ENCODE data around the gene SIRT2.

Gene SIRT2

GRCh38 chr19:38939957-38940356 lies 40.5 kb upstream of the SIRT2 start:
- Histone ChIP-seq H3K4me3 (ENCODE audit: insufficient read depth, low read length, poor library complexity, severe bottlenecking) (no peak overlapping the region), H2AFZ (ENCODE audit: low read depth, low read length, severe bottlenecking) (no peak overlapping the region), H3K9ac (ENCODE audit: low read length) (no peak overlapping the region), H3K79me2 (ENCODE audit: insufficient read depth, low read length) (no peaks in the 10 kb centered on the region), H3K36me3 (ENCODE audit: low read length) (peaks cover under 1% of the 10 kb centered on the region; the same call in 1 of the 2 replicates), H3F3A (ENCODE audit: insufficient read depth) (no peaks in the 10 kb centered on the region), H3K9me2 (replicated peaks; ENCODE audit: insufficient read depth, low read length) (no peaks in the 10 kb centered on the region), H3K9me3 (ENCODE audit: insufficient read depth, low read length) (peaks cover under 1% of the 10 kb centered on the region; the same call in 1 of the 2 replicates), H3K27ac (ENCODE audit: low read depth, low read length) (no peak overlapping the region), H3K4me2 (ENCODE audit: low read depth, low read length, poor library complexity, severe bottlenecking) (no peak overlapping the region), H3K27me3 (ENCODE audit: low read length) (no peaks in the 10 kb centered on the region), H4K20me1 (ENCODE audit: low read depth, low read length) (no peaks in the 10 kb centered on the region)
- TF ChIP-seq EZH2phosphoT487 (conservative IDR thresholded peaks at IDR 0.05; ENCODE audit: low read length) (no peak), CTCF (IDR thresholded peaks at IDR 0.05; ENCODE audit: insufficient read depth, low read length, poor library complexity, severe bottlenecking) (no peak)

GRCh38 chr19:38933544-38933943 lies 34.1 kb upstream of the SIRT2 start:
- H3F3A ChIP-seq (ENCODE audit: insufficient read depth): no peaks in the 10 kb centered on the region
- H3K9ac ChIP-seq (ENCODE audit: low read length): no peak overlapping the region

GRCh38 chr19:38932425-38933179 lies 33.2 kb upstream of the SIRT2 start:
- no peaks in the 10 kb centered on the region for H3K9me2 ChIP-seq (replicated peaks; ENCODE audit: insufficient read depth, low read length)
- H3K36me3 ChIP-seq (ENCODE audit: low read length): peaks cover 11% of the 10 kb centered on the region
- no peaks in the 10 kb centered on the region for H3F3A ChIP-seq (ENCODE audit: insufficient read depth)
- peaks cover 6% of the 10 kb centered on the region; the same call in 1 of the 2 replicates for H3K9me3 ChIP-seq (ENCODE audit: insufficient read depth, low read length)
- H3K79me2 ChIP-seq (ENCODE audit: insufficient read depth, low read length): peaks cover 48% of the 10 kb centered on the region
- no peaks in the 10 kb centered on the region for H3K27me3 ChIP-seq (ENCODE audit: low read length)
- peak overlapping the region; percentile 58 for H3K4me2 ChIP-seq (ENCODE audit: low read depth, low read length, poor library complexity, severe bottlenecking)
- no peak overlapping the region for H3K4me3 ChIP-seq (ENCODE audit: insufficient read depth, low read length, poor library complexity, severe bottlenecking)
- H2AFZ ChIP-seq (ENCODE audit: low read depth, low read length, severe bottlenecking): no peak overlapping the region
- TF ChIP-seq CTCF (IDR thresholded peaks at IDR 0.05; ENCODE audit: insufficient read depth, low read length, poor library complexity, severe bottlenecking) (no peak), EZH2phosphoT487 (conservative IDR thresholded peaks at IDR 0.05; ENCODE audit: low read length) (no peak)
- no peak overlapping the region for H3K27ac ChIP-seq (ENCODE audit: low read depth, low read length)
- no peak overlapping the region for H3K9ac ChIP-seq (ENCODE audit: low read length)
- no peaks in the 10 kb centered on the region for H4K20me1 ChIP-seq (ENCODE audit: low read depth, low read length)

More at GRCh38 chr19:38933544-38933943, 34.1 kb upstream of the SIRT2 start:
- H3K36me3 ChIP-seq (ENCODE audit: low read length): peaks cover 11% of the 10 kb centered on the region
- H3K4me3 ChIP-seq (ENCODE audit: insufficient read depth, low read length, poor library complexity, severe bottlenecking): no peak overlapping the region
- TF ChIP-seq CTCF (IDR thresholded peaks at IDR 0.05; ENCODE audit: insufficient read depth, low read length, poor library complexity, severe bottlenecking) (no peak), EZH2phosphoT487 (conservative IDR thresholded peaks at IDR 0.05; ENCODE audit: low read length) (no peak)
- no peak overlapping the region for H3K27ac ChIP-seq (ENCODE audit: low read depth, low read length)
- peaks cover 6% of the 10 kb centered on the region; the same call in 1 of the 2 replicates for H3K9me3 ChIP-seq (ENCODE audit: insufficient read depth, low read length)
- peaks cover 38% of the 10 kb centered on the region for H3K79me2 ChIP-seq (ENCODE audit: insufficient read depth, low read length)
- no peak overlapping the region for H2AFZ ChIP-seq (ENCODE audit: low read depth, low read length, severe bottlenecking)
- H3K4me2 ChIP-seq (ENCODE audit: low read depth, low read length, poor library complexity, severe bottlenecking): no peak overlapping the region
- H3K9me2 ChIP-seq (replicated peaks; ENCODE audit: insufficient read depth, low read length): no peaks in the 10 kb centered on the region
- H4K20me1 ChIP-seq (ENCODE audit: low read depth, low read length): no peaks in the 10 kb centered on the region
- no peaks in the 10 kb centered on the region for H3K27me3 ChIP-seq (ENCODE audit: low read length)
